Heart right ventricle (tissue), 16 donors: ENCODE results near the gene CPLX4. TPM values are rescaled to one million over a fixed set of nuclear protein-coding genes. Genes with fewer than 3 reads are reported as not detected.

ENCODE experiments used
- ATAC-seq, 8 donors: fragments of 200-7000 bp; cut with Tn5 transposase; one replicate each; pipeline ENCODE4 v1.9.1; 2020; ENCODE audit warnings: mild to moderate bottlenecking in 8 of 8, moderate library complexity in 8 of 8, moderate number of reproducible peaks in 1 of 8
- DNase-seq, 2 donors: peaks; one replicate each; pipeline ENCODE4 v3.0.0-alpha.2; 2020
- H3K27ac ChIP-seq, 10 donors: fragments of 200-600 bp; sonication (generic) in 2 of 10; one replicate each; pipeline versions ENCODE4 v1.5.0 to v1.8.0; 2020 to 2022; ENCODE audit warnings: mild to moderate bottlenecking in 3 of 10
- H3K27me3 ChIP-seq, 7 donors: fragments of 200-600 bp; one replicate each; pipeline ENCODE4 v1.8.0; 2021 to 2022; ENCODE audit warnings: mild to moderate bottlenecking in 2 of 7
- H3K36me3 ChIP-seq, 9 donors: fragments of 200-600 bp; sonication (generic) in 1 of 9; one replicate each; pipeline versions ENCODE4 v1.5.0 to v1.8.0; 2020 to 2022; ENCODE audit warnings: mild to moderate bottlenecking in 2 of 9
- H3K4me1 ChIP-seq, 9 donors: fragments of 200-600 bp; sonication (generic) in 1 of 9; one replicate each; pipeline versions ENCODE4 v1.5.0 to v1.8.0; 2020 to 2022; ENCODE audit warnings: mild to moderate bottlenecking in 4 of 9
- H3K4me3 ChIP-seq, 10 donors: fragments of 200-600 bp; sonication (generic) in 2 of 10; one replicate each; pipeline versions ENCODE4 v1.5.0 to v1.8.0; 2020 to 2022; ENCODE audit warnings: mild to moderate bottlenecking in 7 of 10, moderate library complexity in 2 of 10
- H3K9me3 ChIP-seq, 11 donors: fragments of 200-600 bp in 10 of 11; sonication (generic) in 2 of 11; one replicate each; pipeline versions ENCODE4 v1.5.0 to v1.8.0; 2013 to 2022; ENCODE audit warnings: mild to moderate bottlenecking in 2 of 11, control low read depth in 1 of 11, moderate library complexity in 1 of 11
- CTCF ChIP-seq, 9 donors: fragments of 200-600 bp; sonication (generic) in 2 of 9; IDR thresholded peaks; one replicate each; pipeline versions ENCODE4 v1.5.0 to v1.8.0; 2021 to 2022; ENCODE audit warnings: antibody characterized with exemption in 9 of 9, mild to moderate bottlenecking in 5 of 9, moderate library complexity in 1 of 9
- WGBS, 2 donors: extraction: QIAGEN DNeasy Blood & Tissue Kit; methylation state at CpG; one replicate each; pipeline ENCODE4 v1.1.7; 2013; ENCODE audit warnings: inconsistent platforms in 1 of 2; 5-methylcytosine and 5-hydroxymethylcytosine counted together
- intact Hi-C, 10 donors: fragments of 100-400 bp; cut with DNase I; formaldehyde crosslinking; loops; one replicate each; pipeline versions ENCODE4 v1.11.1 to v1.14.2; 2022
- polyA plus RNA-seq, 2 donors: library from polyadenylated mRNA; stranded (reverse); fragments of 200-250 nt; gene quantifications; one replicate each; pipeline ENCODE4 v1.2.3, GENCODE V29; 2013
- total RNA-seq, 10 donors: library from RNA; stranded (reverse); fragmentation: NEBNext Ultra II Directional in 3 of 10; extraction: Animal tissue kit (Norgen Biotek cat#: 25700) in 3 of 10; gene quantifications; one replicate each; pipeline versions ENCODE4 v1.2.1 to v1.2.4, GENCODE V29; 2021 to 2023
- donor health status: Arrhythmogenic right ventricular cardiomyopathy.
- donor health status: ischemic (EF 13 %, LVEDD 7.1; RV severe dilation, severe dysfunction).
- donor health status: healthy with polysubstance abuse.
- donor health status: DM: no; HTN: yes; CAD: no.
- donor health status: DM: no; HTN: no; CAD: no.
- donor health status: ischemic (EF 25% LVEDD 6.9; RV normal size, moderate dysfunction).
- donor health status: ischemic (EF 25% LVEDD 5.7; RV mildly dilated, moderate dysfunction).
- donor health status: healthy.
- donor health status: DM: yes; HTN: yes; CAD: no.
- donor health status: Ischemic cardiomyopathy.
- donor health status: ischemic (EF 35%, LVEDD 5.7; RV mildly dilated, moderate dysfunction).
- donor health status: nonischemic (EF 11% LVEDD 7.7; RV severe dilation, severe dysfunction).
- donor health status: DM: yes; HTN: yes; CAD: no.
- donor health status: PGD.
- donor health status: ischemic (EF 29% LVEDD 5.4; RV normal size, mild dysfunction).
- donor health status: nonischemic (EF 23%, LVEDD 6.1; RV moderate dilation, normal function).

CPLX4 gene
- total and polyA plus RNA-seq, 12 donors, result 0.11 TPM; not detected in 11

- no peaks in the 10 kb centered on the region for H3K36me3 ChIP-seq
- H3K27me3 ChIP-seq, result peaks cover 0 to 100% (median 94%) of the 10 kb centered on the region in 7 donors
- peaks cover 3 to 26% (median 20%) of the 10 kb centered on the region in 9 donors for H3K4me1 ChIP-seq
- DNase-seq, result no peak
- no peak overlapping the region for H3K27ac ChIP-seq
- H3K4me3 ChIP-seq, result no peak overlapping the region
- H3K9me3 ChIP-seq, result no peaks in the 10 kb centered on the region
- WGBS, 2 donors, result 17 to 22% methylated on average over 6 of the region's 6 CpGs
- ATAC-seq, result no peak
- no peak for TF ChIP-seq CTCF (IDR thresholded peaks at IDR 0.05)
- intact Hi-C loops, result no loop called here
Measured at GRCh38 chr18:59275406-59275949, 43.0 kb downstream of the CPLX4 start.

- no peak for ATAC-seq
- H3K36me3 ChIP-seq, result no peaks in the 10 kb centered on the region
- H3K27ac ChIP-seq, result no peak overlapping the region
- intact Hi-C loops, result no loop called here
- no peak for TF ChIP-seq CTCF (IDR thresholded peaks at IDR 0.05)
- H3K4me1 ChIP-seq, result peaks cover 3 to 27% (median 20%) of the 10 kb centered on the region in 9 donors
- WGBS, 2 donors, result 8 to 9% methylated on average over 18 of the region's 18 CpGs
- H3K27me3 ChIP-seq, result peaks cover 0 to 100% (median 96%) of the 10 kb centered on the region in 7 donors
- H3K4me3 ChIP-seq, result no peak overlapping the region
- DNase-seq, result no peak
- H3K9me3 ChIP-seq, result no peaks in the 10 kb centered on the region
Measured at GRCh38 chr18:59274533-59274928, 43.9 kb downstream of the CPLX4 start.

- 2% methylated on average over 47 to 48 of the region's 48 CpGs for WGBS, 2 donors
- no peaks in the 10 kb centered on the region for H3K36me3 ChIP-seq
- DNase-seq (no peak), ATAC-seq (peak in 2 of 8 donors; percentile 27 to 46)
- peaks cover under 1 to 100% (median 94%) of the 10 kb centered on the region in 7 donors for H3K27me3 ChIP-seq
- peaks cover 3 to 29% (median 22%) of the 10 kb centered on the region in 9 donors for H3K4me1 ChIP-seq
- H3K9me3 ChIP-seq, result no peaks in the 10 kb centered on the region
- intact Hi-C loops, result no loop called here
- H3K4me3 ChIP-seq, result peak overlapping the region in 1 of 10 donors; percentile 28
- H3K27ac ChIP-seq, result no peak overlapping the region
- TF ChIP-seq CTCF (IDR thresholded peaks at IDR 0.05), result no peak
Measured at GRCh38 chr18:59273759-59274532, 44.5 kb downstream of the CPLX4 start.

- Histone ChIP-seq H3K4me1 (peaks cover 3 to 38% (median 28%) of the 10 kb centered on the region in 9 donors), H3K9me3 (no peaks in the 10 kb centered on the region), H3K4me3 (peak within 1 kb of the TSS in 9 of 10 donors; percentile 4 to 43 (median 30)), H3K36me3 (no peaks in the 10 kb centered on the region), H3K27ac (no peak within 1 kb of the TSS), H3K27me3 (peaks cover 9 to 100% (median 98%) of the 10 kb centered on the region in 7 donors)
- ATAC-seq (peak in 2 of 8 donors; percentile 55 to 59), DNase-seq (no peak)
- peak in 1 of 9 donors; percentile 7 for TF ChIP-seq CTCF (IDR thresholded peaks at IDR 0.05)
- intact Hi-C loops, result no loop called here
- WGBS, 2 donors, result 1 to 3% methylated on average over 87 to 88 of the region's 88 CpGs
Measured at GRCh38 chr18:59272891-59273758, 45.3 kb downstream of the CPLX4 start, which contains the start of gene RAX. RAX (minus strand) TSS chr18:59273454; CDS start chr18:59273206, 248 bp downstream.
